Peyer's patch (tissue), 4 donors: ENCODE results near the gene KRI1. TPM values are rescaled to one million over a fixed set of nuclear protein-coding genes. Genes with fewer than 3 reads are reported as not detected.

Source experiments
- DNase-seq, 3 donors: peaks; one replicate each; pipeline ENCODE4 v3.0.0-alpha.2; 2017 to 2019
- H3K27ac ChIP-seq, 4 donors: fragments of 200-600 bp; sonication (generic); one replicate each; pipeline ENCODE4 v1.5.1; 2016 to 2019
- H3K27me3 ChIP-seq, 2 donors: fragments of 200-600 bp; sonication (generic); one replicate each; pipeline ENCODE4 v1.5.1; 2019
- H3K36me3 ChIP-seq, 3 donors: fragments of 200-600 bp; sonication (generic); one replicate each; pipeline ENCODE4 v1.5.1; 2016 to 2019
- H3K4me1 ChIP-seq, 4 donors: fragments of 200-600 bp; sonication (generic); one replicate each; pipeline ENCODE4 v1.5.1; 2016 to 2019
- H3K4me3 ChIP-seq, 4 donors: fragments of 200-600 bp; sonication (generic); 1 replicate in 3 of 4; 2 replicates in 1 of 4; pipeline ENCODE4 v1.5.1; 2016 to 2019; ENCODE audit warnings: mild to moderate bottlenecking in 1 of 4
- H3K9me3 ChIP-seq, 4 donors: fragments of 200-600 bp; sonication (generic); one replicate each; pipeline ENCODE4 v1.5.1; 2016 to 2019; ENCODE audit warnings: mild to moderate bottlenecking in 1 of 4
- CTCF ChIP-seq, 6 experiments: fragments of 450-650 bp in 4 of 6; fragments of 200-600 bp in 2 of 6; sonication (generic) in 1 of 6; IDR thresholded peaks; one replicate each; pipeline ENCODE4 v1.5.1; 2017 to 2019; ENCODE audit warnings: antibody characterized with exemption in 6 of 6, mild to moderate bottlenecking in 3 of 6, moderate library complexity in 1 of 6
- POLR2A ChIP-seq, 2 donors: fragments of 450-650 bp; IDR thresholded peaks; one replicate each; pipeline ENCODE4 v1.5.1; 2017; ENCODE audit warnings: antibody characterized with exemption in 2 of 2, mild to moderate bottlenecking in 2 of 2, moderate library complexity in 2 of 2
- total RNA-seq, 4 donors: library from RNA; depleted of rRNA; stranded (reverse); fragments of >200 nt; gene quantifications; one replicate each; pipeline ENCODE4 v1.1.0, GENCODE V29; 2016

KRI1 gene
- total RNA-seq, 4 donors from 2014 or later: 16.3 to 97.4 (median 20.0) TPM

- H3K36me3 ChIP-seq: peaks cover 0 to 23% (median 0%) of the 10 kb centered on the region in 3 donors
- peaks cover 0 to 39% (median 29%) of the 10 kb centered on the region in 4 donors for H3K4me1 ChIP-seq
- TF ChIP-seq POLR2A (IDR thresholded peaks at IDR 0.05) (no peak), CTCF (IDR thresholded peaks at IDR 0.05) (peak in 3 of 6 experiments; percentile 11 to 24 (median 21))
- H3K27me3 ChIP-seq: no peaks in the 10 kb centered on the region
- peak overlapping the region; percentile 81 to 94 (median 88) for H3K27ac ChIP-seq
- DNase-seq: peak in 2 of 3 donors; percentile 70 to 78
- peak overlapping the region; percentile 66 to 81 (median 76) for H3K4me3 ChIP-seq
- no peaks in the 10 kb centered on the region for H3K9me3 ChIP-seq
These were observed 713 bp downstream of the KRI1 start for GRCh38 chr19:10565028-10565566.

DNA sequence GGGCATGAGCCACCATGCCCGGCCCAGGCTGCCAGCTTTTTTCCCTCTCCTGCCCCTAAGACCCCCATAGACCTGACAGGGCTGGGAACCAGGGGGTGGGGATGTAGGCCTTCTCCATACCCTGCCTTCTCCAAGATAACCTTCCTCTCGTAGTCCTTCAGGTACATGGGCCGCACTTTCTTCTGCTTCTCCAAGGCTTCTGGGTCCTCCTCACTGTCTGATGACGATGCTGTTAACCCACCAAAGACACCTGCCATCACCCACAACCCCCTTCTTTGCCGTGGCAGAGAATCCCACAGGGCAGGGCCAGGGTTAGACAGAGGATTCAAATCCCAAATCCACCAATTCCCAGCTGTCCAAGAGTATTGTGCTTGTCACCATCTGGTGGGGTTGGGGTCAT lies 3.2 kb downstream of the KRI1 start:
- no peaks in the 10 kb centered on the region for H3K27me3 ChIP-seq
- peaks cover 0 to 23% (median 22%) of the 10 kb centered on the region in 4 donors for H3K4me1 ChIP-seq
- no peaks in the 10 kb centered on the region for H3K9me3 ChIP-seq
- no peak overlapping the region for H3K4me3 ChIP-seq
- no peak for TF ChIP-seq POLR2A (IDR thresholded peaks at IDR 0.05)
- TF ChIP-seq CTCF (IDR thresholded peaks at IDR 0.05): no peak
- no peak overlapping the region for H3K27ac ChIP-seq
- peaks cover 0 to 48% (median 0%) of the 10 kb centered on the region in 3 donors for H3K36me3 ChIP-seq
- DNase-seq: no peak

GRCh38 chr19:10560154-10560553 lies 5.7 kb downstream of the KRI1 start:
- H3K4me1 ChIP-seq: peaks cover 0 to 7% (median 6%) of the 10 kb centered on the region in 4 donors
- H3K27me3 ChIP-seq: no peaks in the 10 kb centered on the region
- peaks cover 0 to 69% (median 0%) of the 10 kb centered on the region in 3 donors for H3K36me3 ChIP-seq
- H3K27ac ChIP-seq: no peak overlapping the region
- no peaks in the 10 kb centered on the region for H3K9me3 ChIP-seq
- no peak for DNase-seq
- TF ChIP-seq POLR2A (IDR thresholded peaks at IDR 0.05): no peak
- TF ChIP-seq CTCF (IDR thresholded peaks at IDR 0.05): no peak
- H3K4me3 ChIP-seq: no peak overlapping the region

DNA sequence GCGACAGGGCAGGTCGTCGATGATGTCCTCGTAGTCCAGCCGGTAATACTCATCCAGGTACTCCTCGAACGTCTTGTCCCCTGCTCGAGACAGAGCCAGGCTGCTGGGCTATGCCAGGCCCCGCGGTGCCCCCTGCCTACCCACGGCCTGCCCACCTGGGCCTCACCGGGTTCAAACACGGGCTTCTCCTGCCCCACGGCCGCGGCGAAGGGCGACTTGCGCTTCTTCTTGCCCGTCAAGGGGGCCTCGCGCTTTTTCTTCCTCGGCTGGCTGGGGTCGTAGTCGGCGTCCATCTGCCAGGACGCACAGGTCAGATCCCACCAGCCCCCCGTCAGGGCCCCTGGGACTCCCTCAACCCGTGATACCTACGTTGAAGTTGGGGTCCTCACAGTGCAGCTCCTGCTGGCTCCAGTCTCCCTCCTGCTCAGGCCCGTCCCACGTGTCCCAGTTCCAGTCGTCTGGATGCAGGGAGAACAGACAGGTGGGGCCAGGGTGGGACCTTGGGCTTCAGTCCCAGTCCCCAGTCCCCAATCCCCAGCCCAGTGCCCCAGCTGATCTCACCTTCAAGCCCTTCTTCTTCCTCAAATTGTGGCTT lies 8.1 kb downstream of the KRI1 start:
- Histone ChIP-seq H3K36me3 (peaks cover 0 to 90% (median 0%) of the 10 kb centered on the region in 3 donors), H3K4me3 (no peak overlapping the region), H3K9me3 (no peaks in the 10 kb centered on the region), H3K27me3 (no peaks in the 10 kb centered on the region), H3K27ac (no peak overlapping the region), H3K4me1 (peaks cover 0 to 21% (median 13%) of the 10 kb centered on the region in 4 donors)
- DNase-seq: no peak
- TF ChIP-seq POLR2A (IDR thresholded peaks at IDR 0.05): no peak
- no peak for TF ChIP-seq CTCF (IDR thresholded peaks at IDR 0.05)

DNA sequence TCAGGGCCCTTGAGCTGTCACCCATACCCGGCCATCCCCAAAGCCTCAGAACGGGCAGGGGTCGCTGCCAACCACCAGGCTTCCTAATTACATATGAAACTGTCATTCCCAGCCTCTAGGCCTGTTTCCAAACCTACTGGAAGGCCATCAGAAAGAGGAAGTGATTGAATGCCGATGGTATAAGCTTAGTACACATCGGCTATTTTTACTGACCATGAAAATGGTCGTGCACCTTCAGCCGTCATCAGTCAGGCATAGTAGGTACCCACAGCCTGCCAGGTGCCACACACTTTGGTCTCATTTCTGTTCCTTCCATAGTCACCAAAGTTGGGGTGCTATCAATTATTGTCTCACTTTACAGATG lies 10.2 kb downstream of the KRI1 start:
- no peak overlapping the region for H3K4me3 ChIP-seq
- no peak for TF ChIP-seq CTCF (IDR thresholded peaks at IDR 0.05)
- no peak for TF ChIP-seq POLR2A (IDR thresholded peaks at IDR 0.05)
- H3K27me3 ChIP-seq: no peaks in the 10 kb centered on the region
- peak overlapping the region in 2 of 4 donors; percentile 32 to 84 for H3K27ac ChIP-seq
- H3K9me3 ChIP-seq: no peaks in the 10 kb centered on the region
- H3K4me1 ChIP-seq: peaks cover 0 to 29% (median 27%) of the 10 kb centered on the region in 4 donors
- no peak for DNase-seq
- H3K36me3 ChIP-seq: peaks cover 0 to 94% (median 0%) of the 10 kb centered on the region in 3 donors
